Fibroblast of mammary gland (primary cell): ENCODE data around the gene SLC35A5.
A peak's percentile ranks its signal among the peaks of the same experiment; 100 is the strongest.

Source experiments
- DNase-seq: peaks from one replicate; pipeline ENCODE4 v3.0.0-alpha.2; 2010; ENCODE audit warnings: low read depth
- H3K4me3 ChIP-seq: 2 replicates; pipeline ENCODE4 v1.5.1; 2011; ENCODE audit warnings: low read depth, mild to moderate bottlenecking, low read length, moderate library complexity; ENCODE audit not compliant: control insufficient read depth
- TF ChIP-seq, protein P1 (sequence below): conservative IDR thresholded peaks from 2 replicates; pipeline ENCODE4 v1.5.1; 2011; ENCODE audit warnings: low read depth, low read length, inconsistent platforms; ENCODE audit not compliant: control insufficient read depth, insufficient read depth

SLC35A5 gene

DNA sequence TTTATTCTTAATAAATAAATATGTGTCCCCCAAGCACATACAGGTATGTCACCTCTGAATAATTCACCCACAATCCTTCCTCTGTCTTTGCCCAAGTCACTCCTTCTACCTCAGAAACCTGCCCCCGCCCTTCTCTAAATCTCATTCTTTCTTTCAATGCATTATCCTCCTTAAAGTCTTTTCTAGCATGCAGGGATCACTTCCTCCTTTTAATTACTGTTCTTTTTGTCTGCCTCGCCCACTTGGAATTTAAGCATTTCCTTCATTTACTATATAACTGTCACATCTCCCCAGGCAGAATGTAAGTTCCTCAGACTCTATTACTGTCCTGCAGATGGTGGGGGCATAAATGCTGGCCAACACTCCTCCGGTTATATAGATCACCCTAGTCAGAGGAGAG is 71.3 kb downstream of the SLC35A5 start:
- TF ChIP-seq, protein P1, sequence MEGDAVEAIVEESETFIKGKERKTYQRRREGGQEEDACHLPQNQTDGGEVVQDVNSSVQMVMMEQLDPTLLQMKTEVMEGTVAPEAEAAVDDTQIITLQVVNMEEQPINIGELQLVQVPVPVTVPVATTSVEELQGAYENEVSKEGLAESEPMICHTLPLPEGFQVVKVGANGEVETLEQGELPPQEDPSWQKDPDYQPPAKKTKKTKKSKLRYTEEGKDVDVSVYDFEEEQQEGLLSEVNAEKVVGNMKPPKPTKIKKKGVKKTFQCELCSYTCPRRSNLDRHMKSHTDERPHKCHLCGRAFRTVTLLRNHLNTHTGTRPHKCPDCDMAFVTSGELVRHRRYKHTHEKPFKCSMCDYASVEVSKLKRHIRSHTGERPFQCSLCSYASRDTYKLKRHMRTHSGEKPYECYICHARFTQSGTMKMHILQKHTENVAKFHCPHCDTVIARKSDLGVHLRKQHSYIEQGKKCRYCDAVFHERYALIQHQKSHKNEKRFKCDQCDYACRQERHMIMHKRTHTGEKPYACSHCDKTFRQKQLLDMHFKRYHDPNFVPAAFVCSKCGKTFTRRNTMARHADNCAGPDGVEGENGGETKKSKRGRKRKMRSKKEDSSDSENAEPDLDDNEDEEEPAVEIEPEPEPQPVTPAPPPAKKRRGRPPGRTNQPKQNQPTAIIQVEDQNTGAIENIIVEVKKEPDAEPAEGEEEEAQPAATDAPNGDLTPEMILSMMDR, result no peak
- DNase-seq, result no peak
- no peak overlapping the region for H3K4me3 ChIP-seq

DNA sequence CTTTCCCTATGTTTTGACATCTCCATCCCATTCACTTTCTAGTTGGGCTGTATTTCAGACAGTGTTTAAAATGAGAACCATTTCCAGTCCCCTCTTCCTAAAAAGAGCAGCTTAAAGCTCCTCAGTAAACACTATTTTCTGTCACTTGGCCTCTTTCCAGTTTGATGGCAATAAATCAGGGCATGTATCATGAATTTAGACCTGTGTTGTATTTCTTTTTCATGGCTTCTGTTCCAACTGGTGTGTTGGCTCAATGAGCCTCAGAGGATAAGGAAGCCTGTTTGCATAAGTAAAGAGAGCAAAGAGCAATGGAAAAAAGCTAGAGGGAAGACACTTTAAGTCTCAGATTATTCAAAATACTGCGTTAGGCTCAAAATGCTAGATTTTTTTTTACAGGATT is 71.9 kb downstream of the SLC35A5 start:
- TF ChIP-seq, protein P1, result no peak
- no peak overlapping the region for H3K4me3 ChIP-seq
- peak; percentile 73 for DNase-seq

DNA sequence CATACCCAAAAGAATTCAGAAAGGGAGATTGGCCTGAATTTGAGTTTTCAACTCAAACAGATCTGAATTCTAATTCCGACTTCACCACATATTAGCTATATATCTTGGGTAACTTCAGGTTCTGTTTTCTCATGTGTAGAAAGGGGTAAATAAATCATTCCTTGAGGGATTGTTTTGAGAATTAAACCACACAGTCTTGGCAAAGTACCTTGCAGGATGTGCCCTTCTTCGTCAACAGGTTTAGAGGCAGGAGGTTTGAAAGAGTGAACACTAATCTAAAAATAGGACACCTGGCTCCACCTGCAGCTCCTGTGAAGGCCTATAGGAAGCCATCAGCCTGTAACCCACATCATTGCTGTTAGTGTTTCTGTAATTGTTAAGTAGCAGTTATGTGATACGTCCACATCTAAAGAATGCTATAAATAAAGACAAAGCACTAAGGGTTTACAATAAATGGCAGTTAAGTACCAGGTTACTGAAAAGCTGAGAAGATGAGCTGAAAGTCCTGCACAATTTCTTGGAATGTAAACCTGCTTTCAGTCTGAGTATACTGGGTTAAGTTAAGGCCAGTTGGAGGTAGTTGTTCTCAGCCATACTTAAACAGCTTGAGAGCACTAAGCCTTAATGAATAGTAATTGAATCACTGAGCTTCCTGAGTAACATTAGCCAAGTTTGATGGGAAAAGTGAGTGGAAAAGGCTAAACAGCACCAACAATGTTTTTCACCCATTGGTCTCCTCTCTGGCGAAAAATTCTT is 73.1 kb downstream of the SLC35A5 start:
- H3K4me3 ChIP-seq, result peak overlapping the region; percentile 86
- DNase-seq, result peak; percentile 43
- TF ChIP-seq, protein P1, result no peak
